Femur (tissue), 1 donor: Measurements from ENCODE around the gene CDHR3.

Source experiments
- DNase-seq: peaks from one replicate; pipeline ENCODE4 v3.0.0-alpha.2; 2017

CDHR3 gene

DNA sequence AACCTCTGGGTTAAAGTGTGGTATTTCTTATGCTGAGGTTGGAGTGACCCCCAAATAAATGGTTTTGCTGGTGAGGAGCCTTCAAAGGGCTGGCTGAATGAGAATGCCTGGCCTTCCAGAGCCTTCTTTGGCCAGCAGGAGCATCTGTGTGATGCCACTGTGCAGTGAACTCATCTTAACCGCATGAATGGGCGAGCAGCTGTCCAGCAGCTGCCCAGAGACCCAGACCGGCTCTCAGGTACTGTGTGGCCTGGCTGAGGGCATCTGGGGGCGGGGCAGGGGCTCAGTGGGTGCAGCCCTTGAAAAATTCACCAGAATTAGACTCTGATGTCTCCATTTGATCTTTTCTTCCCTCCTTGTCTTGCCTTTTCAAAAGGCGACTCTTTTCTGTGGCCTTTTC lies 90.0 kb downstream of the CDHR3 start:
- peak; percentile 15 for DNase-seq

- peak; percentile 5 for DNase-seq
Observed at GRCh38 chr7:106054156-106054910, 91.3 kb downstream of the CDHR3 start.

DNA sequence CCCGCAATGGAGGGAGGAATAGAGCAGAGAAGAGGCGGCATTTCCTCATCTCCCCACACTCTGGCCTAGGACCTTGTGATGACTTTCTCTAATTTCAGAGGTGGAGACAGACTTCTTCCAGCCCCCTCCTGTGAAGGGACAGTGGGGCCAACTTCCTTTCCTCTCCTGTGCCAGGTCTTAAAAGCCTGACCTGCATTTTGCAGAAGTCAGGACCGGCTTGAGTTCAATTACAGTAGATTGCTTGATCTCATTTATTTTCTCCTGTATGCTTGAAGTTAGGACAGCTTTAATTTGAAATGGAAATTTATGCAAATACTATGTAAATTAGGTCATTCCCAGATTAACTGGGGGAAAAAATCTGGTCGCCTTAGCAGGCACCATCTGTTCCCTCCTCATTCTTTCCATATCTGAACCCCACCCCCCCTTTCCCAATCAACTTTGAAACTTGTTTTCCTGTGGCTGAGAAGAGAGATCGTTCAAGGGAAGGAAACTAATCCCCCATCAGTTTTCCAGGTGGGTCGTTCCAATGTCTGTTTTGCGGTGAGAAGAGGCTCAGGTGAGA lies 92.0 kb downstream of the CDHR3 start:
- no peak for DNase-seq

DNA sequence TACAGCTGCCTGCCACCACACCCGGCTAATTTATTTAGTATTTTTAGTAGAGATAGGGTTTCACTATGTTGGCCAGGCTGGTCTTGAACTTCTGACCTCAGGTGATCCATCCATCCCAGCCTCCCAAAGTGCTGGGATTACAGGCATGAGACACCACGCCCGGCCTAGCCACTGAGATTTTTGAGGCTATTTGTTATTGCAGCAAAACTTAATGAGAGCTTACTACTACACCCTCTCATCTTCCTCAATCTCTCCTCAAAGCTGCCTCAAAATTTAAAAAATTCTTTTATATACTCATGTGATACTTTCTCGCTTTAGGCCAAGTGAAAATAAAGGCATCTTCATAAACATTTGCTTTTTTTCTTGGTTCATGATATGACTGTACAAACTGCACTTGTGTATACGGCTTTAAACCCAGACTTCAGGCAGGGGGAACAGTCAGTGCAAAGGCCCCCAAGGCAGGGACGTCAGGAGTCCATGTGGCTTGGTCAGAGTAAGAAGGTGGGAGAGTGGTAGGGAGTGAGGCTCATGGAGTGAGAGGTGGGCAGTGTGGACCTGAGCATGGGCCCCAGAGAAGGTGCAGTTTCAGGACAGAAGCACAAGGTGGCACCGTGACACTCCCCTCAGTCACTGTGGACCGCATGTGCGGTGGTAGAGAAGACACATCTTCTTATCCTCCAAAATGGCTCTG lies 93.6 kb downstream of the CDHR3 start:
- DNase-seq, result peak; percentile 78

GRCh38 chr7:106057204-106057961 lies 94.3 kb downstream of the CDHR3 start:
- DNase-seq, result no peak

GRCh38 chr7:106057962-106058927 lies 95.2 kb downstream of the CDHR3 start:
- no peak for DNase-seq

- no peak for DNase-seq
Observed at GRCh38 chr7:106058928-106059324, 95.9 kb downstream of the CDHR3 start.

GRCh38 chr7:106059556-106059955 lies 96.5 kb downstream of the CDHR3 start:
- DNase-seq, result no peak

DNA sequence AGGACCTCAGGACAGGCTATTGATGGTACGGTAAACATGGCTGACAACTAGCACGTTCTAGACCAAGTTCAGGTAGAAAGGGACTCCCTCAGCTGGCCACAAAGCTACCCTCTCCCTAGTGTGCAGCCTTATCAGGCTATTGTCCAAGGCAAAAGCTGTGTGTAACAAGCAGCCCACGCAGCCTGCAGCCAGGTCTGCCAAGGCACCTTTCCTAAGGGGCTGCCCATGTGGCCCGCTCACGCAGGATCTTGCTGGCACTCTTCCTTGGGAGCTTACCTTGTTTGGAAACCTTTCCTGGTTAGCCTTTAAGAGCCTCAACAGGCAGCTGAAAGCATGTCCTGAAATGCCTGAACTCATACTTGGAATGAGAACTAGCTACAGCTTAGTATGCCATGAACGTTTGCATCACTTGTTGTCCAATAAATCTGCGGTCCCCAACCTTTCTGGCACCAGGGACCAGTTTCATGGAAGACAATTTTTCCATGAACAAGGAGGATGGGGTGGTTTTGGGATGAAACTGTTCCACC lies 97.4 kb downstream of the CDHR3 start:
- DNase-seq, result no peak

DNA sequence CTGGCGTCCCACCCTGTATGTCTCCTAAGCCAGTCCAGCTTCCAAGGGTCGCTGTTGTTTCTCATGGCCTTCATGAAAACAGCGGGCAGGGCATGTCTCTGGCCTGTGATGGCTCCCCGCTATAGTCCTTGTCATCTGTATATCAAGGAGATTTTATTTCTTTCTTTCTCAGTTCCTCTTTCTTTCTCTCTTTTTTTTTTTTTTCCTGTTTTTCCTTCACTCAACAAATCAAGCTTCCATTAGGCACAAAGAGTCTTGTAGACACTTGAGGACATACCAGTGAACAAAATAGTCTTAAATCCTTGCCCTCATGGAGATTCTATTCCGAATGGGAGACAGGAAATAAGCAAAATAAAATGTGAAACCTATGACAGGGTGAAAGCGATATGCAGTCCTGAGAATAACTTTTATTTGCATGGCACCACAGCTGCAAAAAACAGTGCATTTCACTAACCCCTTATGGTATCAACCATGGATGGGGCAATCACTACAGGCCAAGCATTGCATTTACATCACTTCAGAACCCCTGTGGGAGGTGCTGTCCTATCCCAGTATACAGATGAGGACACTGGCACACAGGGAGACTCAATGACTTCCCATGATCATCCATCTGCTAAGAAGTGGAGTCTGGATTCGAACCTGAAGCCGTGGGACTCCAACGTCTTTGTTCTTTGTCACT lies 98.4 kb downstream of the CDHR3 start:
- DNase-seq, result no peak

- no peak for DNase-seq
Observed at GRCh38 chr7:106062006-106062405, 98.9 kb downstream of the CDHR3 start.

DNA sequence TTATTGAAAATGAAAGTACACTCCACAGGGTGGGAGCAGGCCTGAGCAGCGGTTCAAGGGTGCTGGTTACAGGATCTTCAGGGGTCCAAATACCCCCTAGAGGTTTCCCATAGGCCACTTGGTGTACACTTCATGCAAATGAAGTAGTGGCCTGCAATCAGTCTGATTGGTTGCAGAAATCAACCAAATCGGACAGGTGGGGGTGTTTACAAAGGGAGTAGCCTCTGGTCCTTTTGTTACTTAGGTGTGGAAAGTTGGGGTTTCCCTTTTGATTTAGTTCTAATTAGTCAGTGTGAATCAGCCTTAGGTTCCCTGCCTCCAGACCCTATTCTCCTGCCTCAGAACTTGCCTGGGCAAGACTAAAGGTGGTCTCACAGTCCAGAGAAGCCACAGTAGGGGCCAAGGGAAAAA lies 99.5 kb downstream of the CDHR3 start:
- no peak for DNase-seq

GRCh38 chr7:106063024-106063423 lies 100.0 kb downstream of the CDHR3 start:
- no peak for DNase-seq

DNA sequence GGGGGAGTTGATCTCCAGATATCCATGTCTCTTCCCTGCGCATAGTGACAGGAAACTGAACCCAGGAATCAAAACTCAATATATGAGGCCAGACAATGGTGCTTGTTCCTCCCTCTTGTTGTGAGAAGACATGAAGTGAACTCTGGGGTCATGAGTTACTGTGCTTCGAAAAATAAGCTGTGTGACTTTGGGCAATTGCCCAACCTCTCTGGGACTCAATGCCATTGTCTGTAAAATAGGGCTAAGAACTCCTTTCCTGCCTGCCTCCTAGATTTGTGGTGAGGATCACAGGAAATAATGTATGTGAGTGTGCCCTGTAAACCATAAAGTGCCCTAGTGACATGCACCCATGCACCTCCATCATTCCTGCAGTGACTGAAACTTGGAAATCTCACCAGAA lies 100.6 kb downstream of the CDHR3 start:
- no peak for DNase-seq

DNA sequence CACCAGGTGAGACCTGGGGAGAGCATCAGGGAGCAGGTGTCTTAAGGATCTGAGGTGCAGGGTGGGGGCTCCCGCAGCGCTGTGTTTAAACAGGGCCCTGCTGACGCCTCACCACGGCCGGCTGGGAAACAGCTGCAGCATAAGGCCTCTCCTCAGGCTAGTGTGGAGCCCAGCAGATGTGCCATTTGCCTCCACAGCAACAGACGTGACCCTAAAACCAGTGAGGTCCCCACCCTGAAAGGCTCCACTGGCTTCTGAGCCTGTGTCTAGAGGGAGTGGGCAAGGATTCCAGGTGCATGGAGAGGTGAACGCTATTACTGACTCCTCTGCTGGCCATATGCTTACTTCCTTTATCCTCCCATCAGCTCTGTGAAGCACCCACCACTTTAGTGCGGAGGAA lies 101.3 kb downstream of the CDHR3 start:
- DNase-seq, result no peak

- DNase-seq, result peak; percentile 89
Observed at GRCh38 chr7:106064771-106065574, 101.9 kb downstream of the CDHR3 start.

GRCh38 chr7:106065575-106066500 lies 102.8 kb downstream of the CDHR3 start:
- no peak for DNase-seq

GRCh38 chr7:106067678-106068077 lies 104.6 kb downstream of the CDHR3 start:
- DNase-seq, result no peak

- DNase-seq, result no peak
Observed at GRCh38 chr7:106068538-106068961, 105.5 kb downstream of the CDHR3 start.
